Astrocyte (in vitro differentiated cells and primary cell): Measurements from ENCODE around the gene OGFOD3.

Experiments used
- EZH2 ChIP-seq: IDR thresholded peaks from 2 replicates; pipeline ENCODE4 v1.6.1; 2012; ENCODE audit warnings: mild to moderate bottlenecking, low read length, inconsistent platforms; ENCODE audit not compliant: insufficient read depth
- TF ChIP-seq, protein P1 (sequence below): IDR thresholded peaks from 2 replicates; pipeline ENCODE4 v1.5.1; 2011; ENCODE audit warnings: low read depth, mild to moderate bottlenecking, inconsistent platforms, low read length, moderate library complexity; ENCODE audit not compliant: insufficient read depth

DNA sequence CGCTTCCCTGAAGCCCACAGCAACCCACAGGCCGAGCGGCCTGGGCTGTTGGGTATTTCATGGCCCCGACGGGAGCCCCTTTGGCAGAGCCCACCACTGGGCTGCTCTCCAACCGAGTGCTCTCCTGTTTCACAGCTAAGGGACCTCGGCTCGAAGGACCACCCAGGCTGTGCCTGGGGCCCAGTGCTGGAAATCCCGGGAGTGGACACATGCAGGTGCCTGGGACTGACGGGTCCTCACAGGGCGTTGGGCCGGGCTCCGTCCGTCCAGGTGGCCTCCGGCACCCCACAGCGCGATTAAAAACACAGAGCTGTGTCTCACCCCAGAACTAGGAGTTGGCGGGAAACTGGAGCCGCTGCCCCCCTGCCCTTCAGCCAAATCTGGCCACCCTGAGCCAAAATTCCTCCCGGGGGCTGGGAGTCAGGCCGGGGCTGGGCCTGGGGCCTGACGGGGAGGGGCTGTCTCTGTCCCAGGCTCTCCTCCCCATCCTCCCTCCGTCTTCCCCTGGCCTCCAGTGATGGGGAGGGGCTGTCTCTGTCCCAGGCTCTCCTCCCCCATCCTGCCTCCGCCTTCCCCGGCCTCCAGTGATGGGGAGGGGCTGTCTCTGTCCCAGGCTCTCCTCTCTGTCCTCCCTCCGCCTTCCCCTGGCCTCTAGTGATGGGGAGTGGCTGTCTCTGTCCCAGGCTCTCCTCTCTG, 32.7 kb downstream of the OGFOD3 start:
- TF ChIP-seq, protein P1, sequence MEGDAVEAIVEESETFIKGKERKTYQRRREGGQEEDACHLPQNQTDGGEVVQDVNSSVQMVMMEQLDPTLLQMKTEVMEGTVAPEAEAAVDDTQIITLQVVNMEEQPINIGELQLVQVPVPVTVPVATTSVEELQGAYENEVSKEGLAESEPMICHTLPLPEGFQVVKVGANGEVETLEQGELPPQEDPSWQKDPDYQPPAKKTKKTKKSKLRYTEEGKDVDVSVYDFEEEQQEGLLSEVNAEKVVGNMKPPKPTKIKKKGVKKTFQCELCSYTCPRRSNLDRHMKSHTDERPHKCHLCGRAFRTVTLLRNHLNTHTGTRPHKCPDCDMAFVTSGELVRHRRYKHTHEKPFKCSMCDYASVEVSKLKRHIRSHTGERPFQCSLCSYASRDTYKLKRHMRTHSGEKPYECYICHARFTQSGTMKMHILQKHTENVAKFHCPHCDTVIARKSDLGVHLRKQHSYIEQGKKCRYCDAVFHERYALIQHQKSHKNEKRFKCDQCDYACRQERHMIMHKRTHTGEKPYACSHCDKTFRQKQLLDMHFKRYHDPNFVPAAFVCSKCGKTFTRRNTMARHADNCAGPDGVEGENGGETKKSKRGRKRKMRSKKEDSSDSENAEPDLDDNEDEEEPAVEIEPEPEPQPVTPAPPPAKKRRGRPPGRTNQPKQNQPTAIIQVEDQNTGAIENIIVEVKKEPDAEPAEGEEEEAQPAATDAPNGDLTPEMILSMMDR = no peak
- no peak for TF ChIP-seq EZH2
